Activated gamma-delta T cell treated with anti-CD3 and anti-CD28 coated beads, Interleukin-2, amount 50 U/mL, for 16 hours (primary cell): ENCODE measurements around the gene THEM5.
A peak's percentile ranks its signal among the peaks of the same experiment; 100 is the strongest.

Source experiments
- DNase-seq: peaks from one replicate; pipeline ENCODE4 v3.0.0-alpha.2; 2020; ENCODE audit warnings: low read depth

THEM5 gene

GRCh38 chr1:151839457-151840403 lies 13.8 kb downstream of the THEM5 start, which contains the start of gene C2CD4D:
Gene C2CD4D (minus strand): TSS chr1:151839820. CDS start chr1:151838989, 831 bp downstream.
- peak; percentile 47 for DNase-seq

GRCh38 chr1:151839082-151839412 lies 14.5 kb downstream of the THEM5 start:
- no peak for DNase-seq

- DNase-seq, result no peak
Measured at GRCh38 chr1:151838222-151839081, 15.1 kb downstream of the THEM5 start.

DNA sequence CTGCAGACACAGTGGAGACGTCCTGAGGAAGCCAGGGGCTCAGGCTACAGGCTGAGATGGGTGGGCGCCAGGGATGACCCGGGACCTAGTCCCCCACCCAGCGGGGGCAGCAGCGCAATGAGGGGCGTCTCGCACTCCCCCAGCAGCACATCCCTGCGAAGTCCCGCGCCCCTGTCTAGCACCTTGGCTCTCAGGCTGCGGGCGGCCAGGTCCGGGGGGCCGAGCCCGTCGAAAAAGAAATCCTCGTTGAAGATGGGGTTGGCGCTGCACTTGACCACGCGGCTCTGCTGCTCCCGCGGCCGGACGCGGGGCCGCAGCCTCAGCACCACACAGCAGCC lies 15.7 kb downstream of the THEM5 start:
- no peak for DNase-seq

GRCh38 chr1:151837197-151837596 lies 16.3 kb downstream of the THEM5 start:
- DNase-seq, result no peak

DNA sequence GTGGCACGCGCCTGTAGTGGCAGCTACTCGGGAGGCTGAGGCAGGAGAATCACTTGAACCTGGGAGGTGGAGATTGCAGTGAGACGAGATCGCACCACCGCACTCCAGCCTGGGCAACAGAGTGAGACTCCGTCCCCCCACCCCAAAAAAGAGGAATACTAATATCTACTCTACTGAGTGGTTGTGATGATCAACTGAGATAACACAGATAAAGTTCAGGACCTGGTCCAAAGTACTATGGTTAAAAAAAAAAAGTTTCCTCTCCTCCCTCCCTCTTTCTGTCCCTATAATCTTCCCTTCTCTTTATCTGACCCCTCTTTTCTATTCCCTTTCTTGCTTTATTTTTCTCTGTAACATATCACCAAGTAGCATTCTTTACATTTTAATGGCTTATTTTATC lies 17.9 kb downstream of the THEM5 start:
- DNase-seq, result no peak

DNA sequence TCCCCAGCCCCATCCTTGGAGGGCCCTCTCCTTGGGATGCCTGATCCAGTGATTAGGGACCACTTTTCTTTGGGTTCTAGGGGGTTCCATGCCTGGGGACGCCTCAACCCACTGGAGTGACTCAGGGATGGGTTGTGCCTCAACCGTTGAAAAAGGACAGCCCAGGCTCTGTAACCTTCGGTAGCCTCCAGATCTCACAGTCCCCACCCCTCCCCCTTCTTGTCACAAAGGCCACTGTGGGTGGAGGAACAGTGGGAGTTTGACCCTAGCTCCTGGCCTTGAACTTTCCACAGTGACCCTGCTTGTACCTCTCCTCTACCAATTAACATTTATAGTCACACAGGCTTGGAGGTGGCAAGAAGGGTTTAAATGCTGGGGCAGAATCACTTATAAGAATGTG lies 19.3 kb downstream of the THEM5 start:
- DNase-seq, result no peak

- DNase-seq, result no peak
Measured at GRCh38 chr1:151833172-151833900, 20.2 kb downstream of the THEM5 start.

GRCh38 chr1:151832318-151832980 lies 21.1 kb downstream of the THEM5 start:
- no peak for DNase-seq

DNA sequence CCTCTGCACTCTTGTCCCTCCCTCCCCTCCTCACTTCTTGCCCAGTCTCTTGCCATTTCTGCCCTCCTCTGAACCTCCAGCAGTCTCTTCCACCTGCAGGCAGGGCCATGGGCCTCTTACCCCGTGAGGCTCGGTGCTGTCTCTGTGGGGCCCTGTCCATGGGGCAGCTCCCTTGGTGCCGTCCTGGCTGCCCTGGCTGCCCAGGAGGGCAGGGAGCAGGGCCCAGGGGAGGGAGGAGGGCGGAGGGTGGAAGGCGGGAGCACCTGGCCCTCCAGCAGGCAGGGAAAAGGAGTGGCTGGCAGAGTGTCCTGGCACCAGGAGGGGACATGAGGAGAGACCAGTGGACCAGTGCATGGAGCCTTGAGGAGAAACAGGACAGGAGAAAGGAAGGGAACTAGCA lies 21.9 kb downstream of the THEM5 start, which contains the start of gene RORC:
Gene RORC (minus strand): TSS at position 198 of the 400 bp plus-strand sequence. CDS start 38 bp downstream, at position 160.
- DNase-seq, result no peak

DNA sequence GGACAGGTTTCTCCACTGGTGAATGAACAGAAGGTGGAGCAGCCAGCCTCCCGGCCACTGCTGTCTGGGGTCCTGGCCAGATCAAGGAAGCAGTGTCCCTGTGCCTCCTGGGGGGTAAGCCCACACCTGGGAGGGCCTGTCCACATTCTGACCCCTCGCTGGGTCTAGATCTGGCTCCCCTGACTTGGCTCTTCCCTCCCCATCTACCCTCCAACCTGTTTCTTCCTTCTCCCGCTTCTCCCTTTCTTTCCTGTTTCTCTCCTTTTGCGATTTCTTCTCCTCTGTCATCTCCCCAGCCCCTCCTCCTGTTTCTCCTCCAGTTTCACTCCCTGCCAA lies 22.3 kb downstream of the THEM5 start:
- DNase-seq, result no peak

GRCh38 chr1:151830055-151830454 lies 23.5 kb downstream of the THEM5 start:
- no peak for DNase-seq

DNA sequence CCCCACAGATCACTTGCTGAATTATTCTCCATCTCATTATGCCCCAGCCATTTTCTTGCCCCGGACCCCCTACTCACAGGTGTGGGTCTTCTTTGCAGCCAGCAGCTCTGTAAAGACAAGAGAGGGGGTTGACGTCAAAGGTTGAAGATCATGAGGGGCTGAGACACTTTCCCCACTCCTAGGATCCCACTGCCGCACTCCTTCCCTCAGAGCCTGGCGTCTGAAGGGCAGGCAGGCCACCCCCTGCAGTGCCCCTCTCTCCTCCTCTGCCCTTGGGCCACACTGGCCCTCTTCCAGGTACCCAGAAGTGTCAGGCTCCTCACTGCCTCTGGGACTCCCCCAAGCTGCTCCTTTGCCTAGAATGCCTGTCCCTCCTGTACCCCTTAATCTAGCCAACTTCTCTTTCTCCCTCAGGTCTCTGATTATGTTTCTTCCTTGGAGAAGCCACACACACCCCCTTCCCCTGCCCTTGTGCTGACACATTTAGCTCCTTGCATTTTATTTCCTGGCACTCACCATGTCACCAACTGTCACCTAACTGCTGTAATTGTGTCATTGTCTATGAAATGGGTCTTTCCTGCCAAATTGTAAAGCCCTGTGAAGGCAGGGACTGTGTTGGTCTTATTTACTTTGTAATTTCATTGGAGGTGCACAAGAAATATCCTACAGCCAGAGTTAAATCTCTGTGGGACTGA lies 24.0 kb downstream of the THEM5 start:
- no peak for DNase-seq

GRCh38 chr1:151828921-151829320 lies 24.6 kb downstream of the THEM5 start:
- DNase-seq, result no peak

- no peak for DNase-seq
Measured at GRCh38 chr1:151827853-151828252, 25.7 kb downstream of the THEM5 start.

DNA sequence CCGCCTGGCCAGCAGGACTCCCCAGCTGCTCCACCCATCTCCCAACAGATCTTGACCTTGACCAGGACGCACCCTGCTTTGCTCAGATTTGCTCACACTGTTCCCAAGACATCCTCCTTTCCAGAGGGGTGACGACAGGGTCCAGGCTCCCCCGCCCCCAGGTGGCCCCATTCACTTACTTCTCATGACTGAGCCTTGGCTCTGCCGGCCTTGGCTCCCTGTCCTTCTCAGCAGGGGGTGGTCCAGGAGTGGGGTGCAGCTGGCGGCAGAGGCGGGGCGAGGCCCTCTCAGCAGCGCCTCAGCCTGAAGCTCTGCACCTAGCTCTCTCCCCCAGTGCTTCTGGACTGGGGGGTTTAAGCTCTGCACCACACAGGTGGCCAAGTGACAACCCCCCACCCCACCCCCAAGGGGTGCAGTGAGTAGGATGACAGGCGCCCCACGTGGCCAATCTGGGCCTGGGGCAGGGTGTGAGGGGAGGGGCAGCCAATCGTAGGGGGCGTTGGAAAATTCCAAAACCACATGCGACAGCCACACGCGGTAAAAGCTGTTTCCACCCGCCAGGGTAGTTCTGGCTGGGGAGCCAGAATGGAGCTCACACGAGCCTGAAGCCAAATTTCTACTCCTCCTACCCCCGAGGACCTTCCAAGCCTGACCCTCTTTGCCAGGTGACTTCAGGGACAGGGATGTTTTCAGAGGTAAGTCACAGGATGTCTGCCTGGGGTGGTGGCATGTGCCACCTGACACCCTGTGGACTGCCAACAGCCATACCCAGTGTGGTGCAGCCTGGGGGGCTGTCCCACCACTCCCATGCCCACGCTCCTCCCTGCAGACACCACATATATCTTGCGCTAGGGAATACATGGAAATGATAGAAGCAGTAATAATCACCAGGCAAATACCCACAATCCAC lies 27.5 kb downstream of the THEM5 start:
- no peak for DNase-seq

DNA sequence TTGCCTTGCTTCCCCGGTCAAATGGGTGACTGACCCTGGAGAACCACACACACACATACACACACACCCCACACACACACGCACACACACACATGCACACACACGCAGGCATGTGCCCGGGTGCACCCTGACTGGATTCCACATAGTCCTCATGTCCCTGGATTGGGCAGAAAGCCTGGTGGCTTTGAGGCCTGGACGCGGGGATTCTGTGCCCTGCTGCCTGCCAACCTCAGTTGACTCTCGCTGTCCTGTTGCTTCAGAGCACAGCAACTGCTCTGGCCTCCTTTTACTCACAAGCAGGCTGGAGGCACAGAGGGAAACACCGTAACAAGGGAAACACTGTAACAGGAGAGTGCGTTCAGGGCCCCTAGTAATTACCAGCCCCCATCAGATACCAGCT lies 28.3 kb downstream of the THEM5 start:
- no peak for DNase-seq

DNA sequence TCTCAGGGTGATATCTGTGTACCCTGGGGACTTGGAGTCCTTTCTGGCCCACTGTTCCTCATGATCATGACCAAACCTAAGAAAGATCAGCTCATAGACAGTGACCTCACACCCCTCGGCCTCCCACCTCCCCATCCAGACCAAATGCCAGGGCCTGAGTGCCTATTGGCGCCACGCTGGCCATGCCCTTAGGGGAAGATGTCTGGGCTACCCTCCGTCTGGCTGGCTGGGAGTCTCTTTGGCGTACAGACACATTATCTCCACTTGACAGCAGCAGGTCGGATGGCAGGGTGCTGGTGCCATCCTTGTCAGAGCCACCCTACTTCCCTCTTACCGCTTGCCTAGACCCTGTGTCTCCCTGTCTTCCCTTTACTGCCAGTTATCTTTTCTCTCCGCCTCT lies 30.3 kb downstream of the THEM5 start:
- DNase-seq, result no peak

DNA sequence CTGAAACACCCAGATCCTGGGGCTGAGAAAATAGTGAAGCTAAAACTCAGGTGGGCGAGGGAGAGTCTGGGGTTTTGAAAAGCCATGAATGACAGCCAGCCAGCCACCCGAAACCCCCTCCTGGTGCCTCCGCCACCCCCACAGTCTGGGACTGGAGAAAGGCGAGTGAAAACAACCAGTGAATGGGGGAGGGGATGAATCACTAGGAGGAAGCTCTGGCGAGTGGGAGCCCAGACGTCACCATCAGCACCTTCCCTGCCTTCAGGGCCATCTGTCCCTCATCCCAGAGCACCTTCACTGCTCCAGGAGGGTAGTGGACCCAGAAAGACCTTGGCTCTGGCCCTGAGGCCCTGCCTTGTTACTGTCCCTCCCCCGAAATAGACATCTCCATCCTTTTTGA lies 31.1 kb downstream of the THEM5 start:
- no peak for DNase-seq

- no peak for DNase-seq
Measured at GRCh38 chr1:151820940-151821339, 32.6 kb downstream of the THEM5 start.
